HCT116 (cell line): ENCODE data around the gene HPD.

ENCODE experiments used
- ATF3 ChIP-seq: IDR thresholded peaks from 2 replicates; pipeline ENCODE4 v1.6.1; 2012
- CBX3 ChIP-seq: IDR thresholded peaks from 2 replicates; pipeline ENCODE4 v1.6.1; 2012; ENCODE audit warnings: low read depth
- CTCF ChIP-seq, 3 experiments: fragments of 200-600 bp in 1 of 3; sonication (generic) in 1 of 3; IDR thresholded peaks in 2 of 3; conservative IDR thresholded peaks in 1 of 3; 2 replicates each; pipeline ENCODE4 v1.5.1; 2012 to 2017; ENCODE audit warnings: low read depth in 2 of 3, low read length in 2 of 3, antibody characterized with exemption in 1 of 3, borderline replicate concordance in 1 of 3, control low read depth in 1 of 3, mild to moderate bottlenecking in 1 of 3, mixed read lengths in 1 of 3, mixed run types in 1 of 3, moderate library complexity in 1 of 3; ENCODE audit not compliant: insufficient read depth in 1 of 3
- EZH2 ChIP-seq: fragments of 200-600 bp; sonication (generic); IDR thresholded peaks from 2 replicates; pipeline ENCODE4 v1.6.1; 2017; ENCODE audit warnings: antibody characterized with exemption, mixed run types
- JUND ChIP-seq: IDR thresholded peaks from 2 replicates; pipeline ENCODE4 v1.6.1; 2012
- POLR2A ChIP-seq: IDR thresholded peaks from 2 replicates; pipeline ENCODE4 v1.7.0; 2011; ENCODE audit warnings: borderline replicate concordance; ENCODE audit not compliant: insufficient read depth, insufficient read length; ENCODE audit errors: extremely low read depth
- POLR2AphosphoS5 ChIP-seq: IDR thresholded peaks from 2 replicates; pipeline ENCODE4 v1.6.1; 2011; ENCODE audit warnings: mild to moderate bottlenecking, low read depth, low read length, moderate library complexity
- RAD21 ChIP-seq: IDR thresholded peaks from 2 replicates; pipeline ENCODE4 v1.6.1; 2012; ENCODE audit warnings: low read depth, mild to moderate bottlenecking
- REST ChIP-seq: IDR thresholded peaks from 2 replicates; pipeline ENCODE4 v1.6.1; 2012; ENCODE audit warnings: low read depth
- SIN3A ChIP-seq: IDR thresholded peaks from 2 replicates; pipeline ENCODE4 v1.6.1; 2012; ENCODE audit warnings: low read depth
- YY1 ChIP-seq: IDR thresholded peaks from 2 replicates; pipeline ENCODE4 v1.6.1; 2011; ENCODE audit warnings: low read length, low read depth, moderate library complexity, mild to moderate bottlenecking; ENCODE audit not compliant: insufficient replicate concordance; ENCODE audit errors: extremely low read depth
- ZFX ChIP-seq: fragments of 450-650 bp; IDR thresholded peaks from 2 replicates; pipeline ENCODE4 v1.6.1; 2017
- ZNF274 ChIP-seq: fragments of 200-500 bp; sonication (Bioruptor generic); IDR thresholded peaks from 2 replicates; pipeline ENCODE4 v1.6.1; 2014; ENCODE audit warnings: mild to moderate bottlenecking, low read depth, low read length, inconsistent platforms
- TF ChIP-seq, protein P1 (sequence below): IDR thresholded peaks from 2 replicates; pipeline ENCODE4 v1.6.1; 2012

- TF ChIP-seq CTCF (IDR thresholded peaks at IDR 0.05 in 2 of 3, conservative IDR thresholded peaks at IDR 0.05 in 1 of 3; ENCODE audit: borderline replicate concordance in 1 of 3, insufficient read depth in 1 of 3, low read depth in 2 of 3, low read length in 2 of 3), result no peak
- TF ChIP-seq ATF3, result no peak
- no peak for TF ChIP-seq POLR2A
- no peak for TF ChIP-seq ZNF274
- TF ChIP-seq YY1, result no peak
- no peak for TF ChIP-seq REST
- TF ChIP-seq POLR2AphosphoS5, result no peak
- TF ChIP-seq EZH2, result no peak
- no peak for TF ChIP-seq JUND
- TF ChIP-seq, protein P1, sequence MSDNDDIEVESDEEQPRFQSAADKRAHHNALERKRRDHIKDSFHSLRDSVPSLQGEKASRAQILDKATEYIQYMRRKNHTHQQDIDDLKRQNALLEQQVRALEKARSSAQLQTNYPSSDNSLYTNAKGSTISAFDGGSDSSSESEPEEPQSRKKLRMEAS, result no peak
- no peak for TF ChIP-seq RAD21
- TF ChIP-seq ZFX, result no peak
- TF ChIP-seq CBX3, result no peak
- no peak for TF ChIP-seq SIN3A
Measured at GRCh38 chr12:121845701-121846100, 13.0 kb downstream of the HPD start.
